GM21619 (cell line): ENCODE measurements around the gene USH1G.
"Not testable (repeated sequence)": the region's sequence is repeated elsewhere in the genome, so short reads cannot be mapped to it uniquely, and the experiment has no call there.

Experiments used
- ATAC-seq: cut with Tn5 transposase; IDR thresholded peaks from one replicate; pipeline ENCODE4 v1.9.1; 2021; ENCODE audit not compliant: unreplicated experiment

USH1G gene

DNA sequence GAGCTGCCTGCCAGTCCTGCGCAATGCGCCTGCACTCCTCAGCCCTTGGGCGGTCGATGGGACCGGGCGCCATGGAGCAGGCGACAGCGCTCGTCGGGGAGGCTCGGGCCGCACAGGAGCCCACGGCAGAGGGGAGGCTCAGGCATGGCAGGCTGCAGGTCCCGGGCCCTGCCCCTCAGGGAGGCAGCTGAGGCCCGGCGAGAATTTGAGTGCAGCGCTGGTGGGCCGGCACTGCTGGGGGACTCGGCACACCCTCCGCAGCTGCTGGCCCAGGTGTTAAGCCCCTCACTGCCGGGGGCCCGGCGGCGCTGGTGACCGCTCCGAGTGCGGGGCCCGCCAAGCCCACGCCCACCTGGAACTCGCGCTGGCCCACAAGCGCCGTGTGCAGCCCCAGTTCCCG, 16.0 kb downstream of the USH1G start:
- ATAC-seq, result no peak

DNA sequence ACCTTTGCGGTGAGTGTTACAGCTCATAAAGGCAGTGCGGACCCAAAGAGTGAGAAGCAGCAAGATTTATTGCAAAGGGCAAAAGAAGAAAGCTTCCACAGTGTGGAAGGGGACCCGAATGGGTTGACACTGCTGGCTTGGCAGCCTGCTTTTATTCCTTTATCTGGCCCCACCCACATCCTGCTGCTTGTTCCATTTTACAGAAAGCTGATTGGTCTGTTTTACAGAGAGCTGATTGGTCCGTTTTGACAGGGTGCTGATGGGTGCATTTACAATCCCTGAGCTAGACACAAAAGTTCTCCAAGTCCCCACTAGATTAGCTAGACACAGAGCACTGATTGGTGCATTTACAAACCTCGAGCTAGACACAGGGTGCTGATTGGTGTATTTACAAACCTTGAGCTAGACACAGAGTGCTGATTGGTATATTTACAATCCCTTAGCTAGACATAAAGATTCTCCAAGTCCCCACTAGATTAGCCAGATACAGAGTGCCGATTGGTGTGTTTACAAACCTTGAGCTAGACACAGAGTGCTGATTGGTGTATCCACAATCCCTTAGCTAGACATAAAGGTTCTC, 16.8 kb downstream of the USH1G start:
- not testable (repeated sequence) for ATAC-seq

DNA sequence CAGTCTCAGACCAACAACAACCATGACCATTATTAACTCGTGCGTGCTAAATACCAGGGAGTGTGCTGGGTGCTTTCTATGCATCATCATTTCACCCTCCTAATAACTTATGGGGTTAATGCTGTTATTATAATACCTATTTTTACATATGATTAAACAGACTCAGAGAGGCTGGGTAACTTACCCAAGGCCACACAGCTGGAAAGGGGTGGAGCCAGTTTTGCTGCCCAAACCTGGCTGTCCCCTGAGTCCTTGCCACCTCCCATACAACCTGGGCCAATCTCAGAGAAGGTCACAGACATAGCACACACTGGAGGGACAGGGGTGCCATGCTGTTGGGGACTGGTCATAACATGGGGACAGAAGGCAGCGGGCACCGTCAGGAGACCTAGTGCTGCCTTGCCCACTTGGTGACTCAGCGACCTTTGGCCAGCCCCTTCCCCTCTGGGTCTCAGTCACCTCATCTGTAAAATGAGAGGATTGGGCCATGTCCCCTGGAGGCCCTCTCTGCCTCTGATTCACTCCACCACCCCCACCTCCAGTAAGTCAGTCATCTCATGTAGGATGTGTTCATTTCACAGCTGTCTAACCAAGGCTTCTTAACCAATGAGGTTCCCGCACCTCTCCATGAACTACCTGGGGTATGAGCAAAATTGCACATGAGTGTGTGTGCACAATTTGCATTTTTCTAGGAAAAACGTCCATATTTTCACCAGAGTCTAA, 18.2 kb downstream of the USH1G start:
- no peak for ATAC-seq

DNA sequence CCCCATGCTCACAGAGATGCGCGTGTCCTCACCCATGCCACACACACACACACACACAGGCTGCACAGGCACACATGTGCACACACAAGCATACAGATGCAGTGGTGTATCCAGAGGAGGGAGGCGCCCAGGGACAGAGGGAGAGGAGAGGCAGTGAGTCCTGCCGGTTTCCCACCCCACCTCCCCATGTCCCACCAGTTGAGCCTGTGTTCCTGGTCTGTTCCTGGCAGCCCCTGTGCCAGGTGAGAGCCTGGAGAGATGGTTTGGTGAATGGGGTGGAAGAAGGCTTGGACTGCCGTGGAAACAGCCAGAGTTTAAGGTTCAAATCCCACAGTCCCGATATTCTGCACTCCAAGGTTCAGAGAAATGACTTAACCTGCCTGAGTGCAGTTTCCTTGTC, 19.4 kb downstream of the USH1G start:
- ATAC-seq, result no peak

DNA sequence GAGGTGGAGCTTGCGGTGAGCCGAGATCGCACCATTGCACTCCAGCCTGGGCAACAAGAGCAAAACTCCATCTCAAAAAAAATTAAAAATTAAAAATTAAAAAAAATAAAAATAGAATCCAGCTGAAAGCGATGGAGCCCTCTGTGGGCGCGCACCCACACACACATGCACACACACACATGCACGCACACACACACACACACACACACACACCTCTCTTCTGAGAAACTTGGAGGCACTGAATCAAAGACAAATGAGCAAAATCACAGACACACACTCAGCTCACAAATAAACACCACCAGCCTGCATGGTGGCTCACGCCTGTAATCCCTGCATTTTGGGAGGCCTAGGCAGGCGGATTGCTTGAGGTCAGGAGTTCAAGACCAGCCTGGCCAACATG, 20.0 kb downstream of the USH1G start:
- ATAC-seq, result no peak

DNA sequence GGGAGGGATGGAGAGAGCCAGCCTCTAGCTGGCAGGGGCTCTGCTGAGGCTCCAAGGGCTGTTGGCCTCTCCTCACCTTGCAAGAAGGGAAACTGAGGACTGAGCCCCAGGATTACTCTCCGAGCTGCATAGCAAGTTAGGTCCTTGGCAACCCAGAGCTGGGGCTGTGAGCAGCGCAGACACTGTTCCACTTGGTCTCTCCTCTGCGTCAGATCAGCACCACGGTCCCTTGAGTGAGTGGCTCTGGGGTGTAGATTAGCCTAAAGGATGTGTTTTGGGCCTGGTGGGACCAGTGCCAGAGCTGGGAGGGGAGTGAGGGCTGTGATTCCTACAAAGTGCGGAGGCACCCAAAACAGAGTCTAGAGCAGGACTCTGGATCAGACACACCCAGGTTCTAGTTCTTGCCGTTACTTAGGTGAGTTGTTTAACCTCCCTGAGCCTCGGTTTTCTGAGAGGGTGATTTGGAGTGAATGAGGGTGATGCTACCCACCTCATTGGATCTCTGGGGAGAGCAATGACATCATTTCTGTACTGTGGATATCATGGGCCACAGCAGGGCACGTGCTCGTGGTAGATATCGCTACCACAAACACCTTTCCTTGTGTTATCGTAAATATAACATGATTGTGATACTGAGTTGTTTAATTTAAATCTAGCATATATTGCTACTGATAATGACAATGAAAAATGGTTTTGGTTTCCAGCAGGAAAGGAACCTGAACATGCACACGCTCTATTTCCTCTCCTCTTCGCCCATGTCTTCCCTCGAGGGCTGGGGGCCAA, 21.5 kb downstream of the USH1G start:
- ATAC-seq, result no peak

DNA sequence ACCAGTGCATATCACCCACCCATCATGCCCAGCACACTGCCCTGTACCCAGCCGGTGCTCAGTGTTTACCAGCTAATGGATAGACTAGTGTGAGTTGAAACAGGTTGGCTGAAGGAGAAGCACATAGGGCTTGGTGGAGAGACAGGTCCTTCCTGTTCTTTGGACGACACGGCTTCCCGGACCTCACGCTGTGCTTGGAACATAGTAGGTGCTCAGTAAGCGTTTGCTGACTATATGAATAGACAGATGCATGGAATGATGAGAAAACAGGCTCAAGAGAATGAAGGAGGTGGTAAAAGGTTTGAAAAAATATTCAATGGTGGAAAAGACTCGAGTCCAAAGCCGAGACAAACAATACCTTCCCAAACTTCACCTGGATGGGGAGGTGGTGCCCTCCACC, 22.8 kb downstream of the USH1G start:
- no peak for ATAC-seq

DNA sequence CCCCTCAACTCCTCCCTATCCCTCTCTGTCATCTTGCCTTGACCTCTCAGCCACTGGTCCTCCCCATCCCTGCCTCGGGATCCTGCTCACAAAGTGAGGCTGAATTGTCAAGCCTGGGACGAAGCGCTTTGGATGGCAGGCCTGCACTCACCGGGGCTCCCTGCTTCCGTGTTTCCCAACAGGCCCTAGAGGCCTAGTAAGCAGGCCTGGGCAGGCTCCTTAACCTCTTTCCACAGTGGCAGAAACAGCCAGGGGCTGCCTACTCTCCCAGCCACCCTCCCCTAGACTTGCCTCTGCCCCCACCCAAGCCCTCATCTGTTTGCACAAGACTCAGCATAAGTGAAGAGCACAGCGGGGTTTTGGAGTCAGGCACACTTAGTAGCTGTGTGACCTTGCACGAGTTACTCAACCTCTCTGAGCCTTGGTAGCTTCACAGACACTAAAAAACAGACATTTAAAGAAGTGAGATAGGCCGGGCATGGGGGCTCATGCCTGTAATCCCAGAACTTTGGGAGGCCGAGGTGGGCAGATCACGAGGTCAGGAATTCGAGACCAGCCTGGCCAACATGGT, 24.6 kb downstream of the USH1G start:
- ATAC-seq, result no peak

DNA sequence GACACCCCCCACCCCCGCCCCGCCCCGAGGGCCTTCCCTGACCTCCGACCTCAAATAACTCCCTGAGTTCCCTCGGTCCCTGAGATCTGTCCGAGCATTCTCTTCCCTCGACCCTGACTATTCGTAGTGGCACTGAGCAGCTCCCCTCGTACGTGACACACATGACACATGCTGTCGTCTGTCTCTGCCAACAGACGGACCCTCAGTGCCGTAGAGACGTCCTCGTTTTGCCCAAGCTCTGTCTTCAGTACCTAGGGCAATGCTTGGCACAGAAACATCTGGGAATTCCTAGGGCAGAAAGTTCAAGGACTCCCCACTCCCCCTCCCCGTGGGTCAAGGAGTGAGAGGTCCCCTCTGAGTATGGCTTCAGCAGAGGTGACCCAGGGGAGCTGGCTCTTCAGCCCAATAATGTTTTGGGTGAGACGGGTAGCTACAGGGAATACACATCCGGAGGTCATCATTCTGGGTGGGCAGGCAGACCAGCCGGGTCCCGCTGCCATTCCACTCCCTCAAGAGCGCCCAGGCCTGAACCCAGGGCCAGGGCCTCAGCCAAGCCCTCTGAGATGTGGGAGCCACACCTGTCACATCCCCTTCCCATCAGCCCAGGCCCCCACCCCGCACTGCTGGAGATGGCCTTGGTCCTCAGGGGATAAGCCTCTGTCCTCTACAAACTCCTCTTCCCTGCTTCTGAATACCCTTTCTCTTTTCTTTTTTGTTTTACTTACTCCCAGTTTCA, 29.0 kb downstream of the USH1G start:
- ATAC-seq, result no peak

DNA sequence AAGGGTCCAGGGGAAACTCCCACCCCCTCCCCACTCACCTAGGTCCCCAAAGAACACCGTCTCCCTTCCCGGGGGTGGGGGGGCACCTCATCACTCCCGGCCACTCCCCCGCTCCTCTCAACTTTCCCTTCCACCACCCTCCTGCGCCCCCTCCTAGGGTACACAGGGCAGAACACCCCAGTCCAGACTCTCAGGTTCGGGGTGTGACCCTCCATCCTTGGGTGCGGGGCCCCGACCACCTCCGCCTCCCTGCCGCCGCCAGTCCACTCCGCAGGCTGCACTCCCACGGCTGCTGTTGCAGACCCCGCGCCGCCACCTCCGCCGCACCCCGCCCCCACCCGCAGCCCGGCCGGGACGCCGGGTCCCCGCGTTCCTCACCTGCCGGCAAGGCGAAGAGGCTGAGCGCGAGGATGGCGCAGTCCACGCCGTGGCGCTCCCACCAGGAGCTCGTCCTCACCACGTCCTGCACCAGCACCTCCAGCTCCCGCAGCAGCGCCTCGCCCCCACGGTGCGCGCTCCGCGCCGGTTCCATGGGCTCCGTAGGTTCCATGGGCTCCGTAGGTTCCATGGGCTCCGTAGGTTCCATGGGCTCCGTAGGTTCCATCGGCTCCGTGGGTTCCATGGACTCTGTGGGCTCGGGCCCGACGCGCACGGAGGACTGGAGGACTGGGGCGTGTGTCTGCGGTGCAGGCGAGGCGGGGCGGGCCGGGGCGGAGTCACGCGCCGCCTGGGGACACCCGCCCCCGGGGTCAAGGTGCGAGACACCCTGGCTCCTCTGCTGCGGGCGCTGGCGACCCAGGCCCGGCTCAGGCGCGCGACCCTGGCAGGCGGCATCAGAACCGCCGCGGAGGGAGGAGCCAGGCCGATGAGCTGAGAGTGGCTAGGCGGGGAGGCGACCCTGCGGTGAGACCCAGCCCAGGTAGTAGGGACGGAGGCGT, 29.8 kb downstream of the USH1G start, which contains the start of gene FADS6:
FADS6 (minus strand) TSS at position 660 of the 938 bp plus-strand sequence; CDS start at position 622, 38 bp downstream.
- ATAC-seq, result no peak

DNA sequence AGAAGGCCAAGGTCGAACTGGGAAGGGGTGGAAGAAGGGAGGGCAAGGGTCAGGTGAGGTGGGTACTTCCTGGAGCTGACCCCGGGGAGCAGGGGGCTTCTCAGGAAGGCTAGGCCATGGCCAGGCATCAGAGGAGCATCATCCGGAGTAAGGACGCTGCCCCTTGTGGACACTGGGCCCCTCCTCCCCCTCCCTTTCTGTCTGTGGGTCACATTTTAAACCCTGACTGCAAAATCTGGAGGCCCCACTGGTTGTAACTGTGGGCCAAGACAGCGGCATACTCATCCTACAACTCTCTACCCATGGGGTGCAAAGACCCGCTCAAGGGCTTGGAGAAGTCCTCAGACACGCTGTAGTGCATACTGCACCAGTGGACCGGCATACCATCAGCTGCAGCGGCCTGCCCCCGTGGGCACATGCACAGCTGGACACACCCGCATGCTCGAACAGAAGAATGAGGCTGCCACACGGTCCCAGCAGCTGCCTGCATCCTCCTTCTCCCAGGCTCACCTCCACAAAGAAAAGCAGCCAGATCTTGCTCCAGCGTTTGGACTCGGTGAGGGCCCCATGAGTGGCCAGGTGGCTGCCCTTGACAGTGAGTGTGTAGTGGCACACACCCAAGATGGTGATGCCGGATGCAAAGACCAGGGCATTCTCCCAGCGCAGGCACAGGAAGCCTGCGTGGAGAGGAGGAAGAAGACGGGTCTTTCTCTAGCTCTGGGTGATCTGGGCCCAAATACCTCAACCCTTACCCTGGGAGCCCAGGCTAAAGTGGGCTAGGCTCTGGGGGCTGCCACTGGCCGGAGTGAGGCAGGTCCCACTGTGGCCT, 30.8 kb downstream of the USH1G start:
- ATAC-seq, result no peak

DNA sequence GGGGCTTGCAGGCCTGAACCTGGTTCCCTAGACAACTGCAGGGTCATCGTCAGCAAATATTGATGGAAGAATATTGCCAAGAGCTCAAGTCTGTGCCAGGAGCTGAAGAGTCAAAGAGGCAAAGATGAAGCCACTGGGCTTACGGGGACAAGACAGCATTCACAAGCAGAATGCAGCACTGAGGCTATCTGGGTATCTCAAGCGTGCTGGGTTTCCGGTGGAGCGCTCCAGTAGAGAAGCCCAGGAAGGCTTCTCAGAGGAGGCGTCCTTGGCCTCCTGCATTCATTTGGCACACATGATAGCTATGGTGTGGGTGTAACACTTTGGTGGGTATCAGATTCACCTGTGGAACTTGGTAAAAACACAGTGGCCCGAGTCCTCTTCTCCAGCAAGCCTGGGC, 32.5 kb downstream of the USH1G start:
- no peak for ATAC-seq

DNA sequence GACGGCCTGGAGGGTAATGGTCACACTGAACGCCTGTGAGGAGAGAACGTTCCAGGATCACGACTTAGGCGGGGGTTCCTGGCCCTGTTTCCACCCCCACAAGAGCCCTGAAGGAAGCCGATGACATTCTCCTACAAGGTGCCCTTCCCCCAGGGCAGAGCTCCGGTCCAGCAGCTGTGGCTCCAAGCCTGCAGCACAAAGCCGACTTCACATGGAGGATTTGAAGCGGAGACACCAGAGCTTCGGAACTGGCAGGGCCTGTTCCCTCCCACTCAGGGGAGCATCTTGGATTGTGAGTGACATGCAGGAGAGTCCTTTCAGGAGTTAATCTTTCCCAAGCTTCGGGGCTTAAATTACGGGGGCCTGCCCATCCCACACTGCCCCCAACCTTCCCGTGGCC, 34.6 kb downstream of the USH1G start:
- no peak for ATAC-seq

DNA sequence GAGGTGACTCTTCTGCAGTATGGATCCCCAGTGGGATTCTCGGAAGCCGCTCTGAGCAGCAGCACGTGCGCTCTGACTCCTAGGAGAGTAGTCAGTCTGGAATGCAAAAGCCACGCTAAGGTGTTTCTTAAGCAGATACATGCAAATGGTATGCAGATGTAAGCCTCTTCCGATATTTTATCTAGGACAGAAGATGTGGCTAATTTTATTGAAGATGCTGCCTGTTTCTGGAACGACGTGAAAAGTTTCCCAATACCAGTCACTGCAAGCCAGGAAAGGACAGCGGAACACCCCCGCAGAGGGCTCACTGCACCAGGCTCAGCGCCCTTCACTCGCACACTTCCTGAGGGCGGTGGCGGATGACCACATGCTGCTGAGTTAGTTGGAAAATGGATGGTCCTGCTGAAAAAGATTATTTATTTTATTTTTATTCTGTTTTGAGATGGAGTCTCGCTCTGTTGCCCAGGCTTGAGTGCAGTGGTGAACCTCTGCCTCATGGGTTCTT, 39.8 kb downstream of the USH1G start:
- no peak for ATAC-seq

DNA sequence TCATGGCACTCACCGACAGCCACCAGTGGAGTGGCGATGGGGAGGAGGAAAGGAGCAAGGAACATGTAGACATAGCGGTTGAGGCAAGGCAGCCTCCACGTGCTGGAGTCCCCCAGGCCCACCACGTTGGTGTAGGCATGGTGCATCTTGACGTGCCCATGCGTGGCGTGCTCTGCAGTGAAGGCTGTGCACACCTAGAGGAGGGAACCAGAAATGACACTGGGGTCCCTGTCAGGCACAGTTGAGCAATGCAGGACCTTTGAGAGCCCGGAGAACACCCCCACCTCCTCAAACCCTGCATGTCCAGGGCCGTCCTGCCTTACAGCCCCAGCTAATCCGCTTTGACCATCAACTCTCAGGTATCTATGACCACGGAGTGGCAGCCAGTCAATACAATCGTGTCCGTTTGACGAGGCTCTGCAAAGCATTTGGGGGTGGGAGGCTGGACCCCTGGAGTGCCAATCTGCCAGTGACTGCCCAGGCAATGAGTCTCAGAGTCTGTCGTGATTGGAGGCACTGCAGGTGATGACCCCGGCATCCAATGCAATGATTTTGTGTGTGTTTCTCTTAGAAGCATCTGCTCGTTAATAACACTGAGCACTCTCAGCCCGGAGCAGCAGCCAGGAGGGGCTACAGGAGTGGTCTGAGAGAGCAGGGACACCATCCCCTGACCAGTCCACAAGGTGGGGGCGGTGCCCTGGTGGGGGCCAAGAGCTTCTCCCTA, 40.4 kb downstream of the USH1G start:
- ATAC-seq, result no peak

DNA sequence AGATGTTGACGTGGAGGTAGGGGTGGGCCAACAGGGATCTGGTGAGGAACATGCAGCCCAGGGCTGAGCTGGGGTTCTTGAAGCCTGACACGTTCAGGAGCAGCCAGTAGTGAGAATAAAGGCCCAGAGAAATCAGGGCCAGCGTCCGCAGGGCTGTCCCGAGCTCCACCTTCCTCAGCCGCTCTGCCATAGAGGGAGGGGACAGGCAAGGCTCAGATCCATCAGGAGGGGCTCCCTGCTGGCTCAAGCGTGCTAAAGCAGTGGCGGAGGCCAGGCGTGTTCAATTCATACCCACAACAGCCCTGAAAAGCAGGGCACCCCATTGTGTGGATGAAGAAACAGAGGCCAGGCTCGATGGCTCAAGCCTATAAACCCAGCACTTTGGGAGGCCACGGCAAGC, 42.0 kb downstream of the USH1G start:
- ATAC-seq, result no peak

DNA sequence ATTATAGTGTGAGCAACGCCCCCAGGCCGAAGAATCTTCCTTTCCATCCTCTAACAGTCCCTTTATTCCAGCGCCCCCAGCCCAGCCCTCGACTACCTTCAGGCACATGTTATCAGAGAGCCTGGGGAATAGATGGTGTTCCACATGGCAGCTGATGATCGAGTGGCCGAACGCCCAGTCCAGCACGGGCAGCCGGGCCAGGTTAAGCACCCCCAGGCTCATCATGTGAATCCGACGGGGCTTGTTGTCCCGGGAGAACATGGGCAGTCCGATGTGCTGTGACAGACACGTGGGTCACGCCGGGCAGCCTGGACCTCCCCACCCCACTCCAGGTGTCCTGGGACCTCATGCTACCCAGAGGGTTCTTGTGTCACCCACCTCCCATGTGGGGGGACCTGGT, 43.7 kb downstream of the USH1G start:
- ATAC-seq, result no peak

DNA sequence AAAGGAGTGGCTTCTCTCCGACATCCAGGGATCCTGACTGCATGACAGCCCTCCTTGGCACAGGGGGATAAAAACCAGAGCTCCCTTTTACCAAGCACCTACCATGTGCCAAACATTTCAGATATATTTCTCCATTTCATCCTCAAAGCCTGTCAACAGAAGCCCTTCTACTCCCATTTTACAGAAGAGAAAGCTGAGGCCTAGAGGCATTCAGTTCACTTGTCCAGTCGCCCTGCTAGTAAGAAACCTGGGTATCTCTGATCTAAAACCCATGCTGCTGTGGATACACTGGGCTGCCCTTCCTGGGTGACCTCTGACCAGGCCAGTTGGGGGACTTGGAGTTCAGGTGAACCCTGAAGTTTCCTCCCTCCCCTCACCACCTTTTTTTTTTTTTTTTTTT, 44.4 kb downstream of the USH1G start:
- no peak for ATAC-seq
